CD8-positive, alpha-beta memory T cell (primary cell): Measurements from ENCODE around the gene CEACAM6. TPM values are rescaled to one million over a fixed set of nuclear protein-coding genes. Genes with fewer than 3 reads are reported as not detected.

Experiments
- CTCF ChIA-PET: fragments of 350-600 bp; sonication (Branson Sonifier 250); formaldehyde crosslinking; loops from one replicate; lab custom pipeline; 2021; ENCODE audit warnings: antibody characterized with exemption; lab: Charles Lee
- POLR2A ChIA-PET: fragments of 350-600 bp; sonication (Branson Sonifier 250); formaldehyde crosslinking; loops from one replicate; lab custom pipeline; 2021; ENCODE audit warnings: antibody characterized with exemption; lab: Charles Lee
- DNase-seq, 5 donors: peaks; one replicate each; pipeline versions ENCODE4 v3.0.0 to v3.0.0-alpha.2; 2020 to 2022; ENCODE audit warnings: mixed read lengths in 1 of 5
- H3K27ac ChIP-seq: one replicate; pipeline ENCODE4 v1.7.0; 2013; ENCODE audit warnings: low read depth, mild to moderate bottlenecking, low read length, moderate library complexity
- H3K27me3 ChIP-seq: 2 replicates; pipeline ENCODE4 v1.7.0; 2013; ENCODE audit warnings: low read length, mild to moderate bottlenecking; ENCODE audit not compliant: insufficient read depth, poor library complexity, severe bottlenecking
- H3K36me3 ChIP-seq: 2 replicates; pipeline ENCODE4 v1.7.0; 2013; ENCODE audit warnings: mild to moderate bottlenecking, low read length, moderate library complexity; ENCODE audit not compliant: insufficient read depth
- H3K4me1 ChIP-seq: 2 replicates; pipeline ENCODE4 v1.7.0; 2013; ENCODE audit warnings: mild to moderate bottlenecking, low read length, moderate library complexity; ENCODE audit not compliant: insufficient read depth
- H3K4me3 ChIP-seq: 2 replicates; pipeline ENCODE4 v1.7.0; 2013; ENCODE audit warnings: mild to moderate bottlenecking, low read length
- H3K9me3 ChIP-seq: 2 replicates; pipeline ENCODE4 v1.7.0; 2013; ENCODE audit warnings: mild to moderate bottlenecking, low read length
- H3K27ac Mint-ChIP-seq, 8 donors: one replicate each; pipeline ENCODE4 v1.8.0; 2020 to 2021; ENCODE audit warnings: mixed read lengths in 8 of 8, mild to moderate bottlenecking in 6 of 8, inconsistent platforms in 3 of 8, moderate library complexity in 3 of 8
- H3K27me3 Mint-ChIP-seq, 2 donors: one replicate each; pipeline ENCODE4 v1.8.0; 2020 to 2021; ENCODE audit warnings: mixed read lengths in 2 of 2, mild to moderate bottlenecking in 1 of 2, moderate library complexity in 1 of 2
- H3K36me3 Mint-ChIP-seq, 3 donors: one replicate each; pipeline ENCODE4 v1.8.0; 2020 to 2021; ENCODE audit warnings: mixed read lengths in 3 of 3, inconsistent platforms in 1 of 3, mild to moderate bottlenecking in 1 of 3
- H3K4me1 Mint-ChIP-seq, 3 donors: one replicate each; pipeline ENCODE4 v1.8.0; 2020 to 2021; ENCODE audit warnings: mixed read lengths in 3 of 3, inconsistent platforms in 1 of 3, mild to moderate bottlenecking in 1 of 3
- H3K4me3 Mint-ChIP-seq, 7 donors: one replicate each; pipeline ENCODE4 v1.8.0; 2020 to 2021; ENCODE audit warnings: mixed read lengths in 7 of 7, mild to moderate bottlenecking in 6 of 7, moderate library complexity in 4 of 7, inconsistent platforms in 2 of 7
- H3K9me3 Mint-ChIP-seq, 5 donors: one replicate each; pipeline ENCODE4 v1.8.0; 2020 to 2022; ENCODE audit warnings: mixed read lengths in 5 of 5, mild to moderate bottlenecking in 3 of 5, moderate library complexity in 2 of 5, inconsistent platforms in 1 of 5
- polyA plus RNA-seq: library from polyadenylated mRNA; unstranded; fragments of 300-500 nt; fragmentation: Illumina TruSeq; gene quantifications from one replicate; pipeline ENCODE4 v1.2.3, GENCODE V29; 2021
- total RNA-seq, 2 experiments: library from RNA; stranded (reverse); gene quantifications; one replicate each; pipeline ENCODE4 v1.2.3, GENCODE V29; 2021

Gene CEACAM6
- total and polyA plus RNA-seq, 3 experiments from 2014 or later = not detected

GRCh38 chr19:41711376-41712261, 43.7 kb upstream of the CEACAM6 start:
- H3K9me3 Mint-ChIP-seq = no peaks in the 10 kb centered on the region
- H3K36me3 ChIP-seq = no peaks in the 10 kb centered on the region
- peaks cover 3 to 6% (median 5%) of the 10 kb centered on the region in 3 donors for H3K4me1 Mint-ChIP-seq
- CTCF ChIA-PET = no interaction called here
- H3K27ac ChIP-seq = no peak overlapping the region
- no peak overlapping the region for H3K27ac Mint-ChIP-seq
- no peaks in the 10 kb centered on the region for H3K9me3 ChIP-seq
- no peaks in the 10 kb centered on the region for H3K27me3 ChIP-seq
- no peaks in the 10 kb centered on the region for H3K4me1 ChIP-seq
- DNase-seq = no peak
- no peak overlapping the region for H3K4me3 ChIP-seq
- POLR2A ChIA-PET = no interaction called here
- H3K4me3 Mint-ChIP-seq = no peak overlapping the region
- H3K36me3 Mint-ChIP-seq = no peaks in the 10 kb centered on the region
- peaks cover 40 to 61% of the 10 kb centered on the region in 2 donors for H3K27me3 Mint-ChIP-seq

DNA sequence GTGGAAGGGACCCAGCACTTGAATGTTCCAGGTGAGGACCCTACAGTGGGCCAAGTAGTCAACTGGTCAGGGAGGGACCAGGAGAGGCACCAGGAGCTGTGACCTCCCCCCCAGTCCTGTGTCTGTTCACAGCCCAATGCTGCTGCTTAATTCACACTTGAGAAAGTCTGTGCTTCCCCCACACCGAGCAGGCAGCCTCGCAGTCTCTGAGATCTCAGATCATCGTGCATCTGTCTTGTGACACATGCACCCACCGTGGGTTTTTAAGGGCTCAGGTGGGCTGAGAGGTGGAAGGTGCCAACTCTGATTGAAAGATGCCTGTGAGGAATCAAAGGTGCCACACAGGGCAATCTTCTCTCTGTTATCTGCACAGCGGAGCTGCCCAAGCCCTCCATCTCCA, 40.7 kb upstream of the CEACAM6 start:
- H3K27me3 ChIP-seq = peaks cover 5% of the 10 kb centered on the region
- CTCF ChIA-PET = no interaction called here

GRCh38 chr19:41718761-41719160, 36.6 kb upstream of the CEACAM6 start:
- no peak overlapping the region for H3K4me3 Mint-ChIP-seq
- no peaks in the 10 kb centered on the region for H3K36me3 Mint-ChIP-seq
- H3K27ac Mint-ChIP-seq = no peak overlapping the region
- no peaks in the 10 kb centered on the region for H3K36me3 ChIP-seq
- H3K27me3 Mint-ChIP-seq = peaks cover 23 to 56% of the 10 kb centered on the region in 2 donors
- no peak overlapping the region for H3K4me3 ChIP-seq
- H3K27ac ChIP-seq = no peak overlapping the region
- H3K4me1 ChIP-seq = no peaks in the 10 kb centered on the region
- DNase-seq = no peak
- ChIA-PET POLR2A (no interaction called here), CTCF (interaction anchor here (0.8 kb wide), 1 partner anchor 33 kb away, joined by 3 read pairs; no protein-coding TSS in a partner anchor)
- no peaks in the 10 kb centered on the region for H3K4me1 Mint-ChIP-seq
- no peaks in the 10 kb centered on the region for H3K9me3 Mint-ChIP-seq
- peaks cover 5% of the 10 kb centered on the region for H3K27me3 ChIP-seq
- H3K9me3 ChIP-seq = no peaks in the 10 kb centered on the region

More for the DNA sequence above, 40.7 kb upstream of the CEACAM6 start:
- Mint-ChIP-seq H3K27ac (no peak overlapping the region), H3K4me3 (no peak overlapping the region), H3K27me3 (peaks cover 26 to 66% of the 10 kb centered on the region in 2 donors), H3K9me3 (no peaks in the 10 kb centered on the region), H3K4me1 (no peaks in the 10 kb centered on the region), H3K36me3 (no peaks in the 10 kb centered on the region)
- POLR2A ChIA-PET = no interaction called here
- Histone ChIP-seq H3K4me3 (no peak overlapping the region), H3K4me1 (no peaks in the 10 kb centered on the region), H3K27ac (no peak overlapping the region), H3K36me3 (no peaks in the 10 kb centered on the region), H3K9me3 (no peaks in the 10 kb centered on the region)
- DNase-seq = no peak

GRCh38 chr19:41720103-41720502, 35.2 kb upstream of the CEACAM6 start:
- H3K4me1 ChIP-seq = no peaks in the 10 kb centered on the region
- H3K27me3 ChIP-seq = peaks cover 5% of the 10 kb centered on the region
- H3K27ac ChIP-seq = no peak overlapping the region
- H3K9me3 ChIP-seq = no peaks in the 10 kb centered on the region
- Mint-ChIP-seq H3K36me3 (no peaks in the 10 kb centered on the region), H3K4me3 (no peak overlapping the region), H3K9me3 (no peaks in the 10 kb centered on the region), H3K4me1 (no peaks in the 10 kb centered on the region), H3K27me3 (peaks cover 16 to 57% of the 10 kb centered on the region in 2 donors), H3K27ac (no peak overlapping the region)
- no peak for DNase-seq
- H3K4me3 ChIP-seq = no peak overlapping the region
- ChIA-PET POLR2A (no interaction called here), CTCF (no interaction called here)
- H3K36me3 ChIP-seq = no peaks in the 10 kb centered on the region

GRCh38 chr19:41726493-41726892, 28.8 kb upstream of the CEACAM6 start:
- peaks cover 14% of the 10 kb centered on the region for H3K27me3 ChIP-seq
- CTCF ChIA-PET = no interaction called here
- DNase-seq = no peak
- H3K4me1 ChIP-seq = no peaks in the 10 kb centered on the region
- Mint-ChIP-seq H3K4me1 (no peaks in the 10 kb centered on the region), H3K27me3 (peaks cover 10 to 52% of the 10 kb centered on the region in 2 donors), H3K27ac (no peak overlapping the region), H3K36me3 (no peaks in the 10 kb centered on the region), H3K9me3 (no peaks in the 10 kb centered on the region), H3K4me3 (no peak overlapping the region)
- no peak overlapping the region for H3K27ac ChIP-seq
- H3K9me3 ChIP-seq = no peaks in the 10 kb centered on the region
- POLR2A ChIA-PET = no interaction called here
- no peak overlapping the region for H3K4me3 ChIP-seq
- H3K36me3 ChIP-seq = no peaks in the 10 kb centered on the region

DNA sequence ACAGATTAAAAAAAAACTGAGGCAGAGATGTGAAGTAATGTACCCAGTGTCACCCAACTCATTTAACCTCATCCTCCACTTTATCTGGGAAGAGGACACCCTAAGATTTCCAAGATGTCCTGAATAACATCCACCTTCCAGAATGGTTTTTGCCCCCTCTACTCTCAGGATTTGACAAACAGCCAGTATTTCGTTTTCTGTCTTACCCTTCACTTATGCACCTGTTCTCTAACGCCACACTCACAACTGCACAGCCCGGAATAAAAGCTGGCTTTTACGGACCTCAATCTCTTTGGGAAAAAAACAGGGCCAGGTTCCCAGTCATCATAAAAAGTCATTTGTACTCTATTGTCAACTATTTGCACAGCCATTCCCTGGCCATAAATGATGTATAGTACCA, 21.2 kb upstream of the CEACAM6 start:
- no peak overlapping the region for H3K4me3 ChIP-seq
- no peaks in the 10 kb centered on the region for H3K4me1 Mint-ChIP-seq
- H3K9me3 ChIP-seq = no peaks in the 10 kb centered on the region
- POLR2A ChIA-PET = no interaction called here
- H3K9me3 Mint-ChIP-seq = no peaks in the 10 kb centered on the region
- H3K36me3 ChIP-seq = no peaks in the 10 kb centered on the region
- CTCF ChIA-PET = interaction anchor here (1.8 kb wide), 1 partner anchor 51 kb away, joined by 4 read pairs; no protein-coding TSS in a partner anchor
- H3K4me3 Mint-ChIP-seq = no peak overlapping the region
- DNase-seq = no peak
- H3K36me3 Mint-ChIP-seq = no peaks in the 10 kb centered on the region
- H3K27ac ChIP-seq = no peak overlapping the region
- H3K27me3 Mint-ChIP-seq = peaks cover 8 to 56% of the 10 kb centered on the region in 2 donors
- H3K27ac Mint-ChIP-seq = no peak overlapping the region
- peaks cover 7% of the 10 kb centered on the region for H3K27me3 ChIP-seq
- H3K4me1 ChIP-seq = no peaks in the 10 kb centered on the region

- POLR2A ChIA-PET = no interaction called here
These were observed 20.7 kb upstream of the CEACAM6 start for GRCh38 chr19:41734585-41734984.

GRCh38 chr19:41735071-41735600, 20.2 kb upstream of the CEACAM6 start:
- no peak overlapping the region for H3K4me3 Mint-ChIP-seq
- no peaks in the 10 kb centered on the region for H3K9me3 Mint-ChIP-seq
- no peaks in the 10 kb centered on the region for H3K36me3 Mint-ChIP-seq
- no peak for DNase-seq
- H3K4me1 ChIP-seq = no peaks in the 10 kb centered on the region
- H3K4me1 Mint-ChIP-seq = peaks cover 0 to 2% (median 0%) of the 10 kb centered on the region in 3 donors
- peaks cover 10% of the 10 kb centered on the region for H3K27me3 ChIP-seq
- ChIA-PET CTCF (interaction anchor here (1.8 kb wide), 1 partner anchor 50 kb away, joined by 4 read pairs; no protein-coding TSS in a partner anchor), POLR2A (no interaction called here)
- no peaks in the 10 kb centered on the region for H3K36me3 ChIP-seq
- no peak overlapping the region for H3K27ac Mint-ChIP-seq
- peaks cover 8 to 58% of the 10 kb centered on the region in 2 donors for H3K27me3 Mint-ChIP-seq
- no peak overlapping the region for H3K4me3 ChIP-seq
- H3K9me3 ChIP-seq = no peaks in the 10 kb centered on the region
- no peak overlapping the region for H3K27ac ChIP-seq

More at GRCh38 chr19:41734585-41734984, 20.7 kb upstream of the CEACAM6 start:
- H3K27ac Mint-ChIP-seq = no peak overlapping the region
- no peaks in the 10 kb centered on the region for H3K36me3 ChIP-seq
- H3K36me3 Mint-ChIP-seq = no peaks in the 10 kb centered on the region
- H3K4me3 Mint-ChIP-seq = no peak overlapping the region
- no peaks in the 10 kb centered on the region for H3K9me3 Mint-ChIP-seq
- CTCF ChIA-PET = interaction anchor here (1.8 kb wide), 1 partner anchor 51 kb away, joined by 4 read pairs; no protein-coding TSS in a partner anchor
- peaks cover 8 to 54% of the 10 kb centered on the region in 2 donors for H3K27me3 Mint-ChIP-seq
- H3K9me3 ChIP-seq = no peaks in the 10 kb centered on the region
- H3K27ac ChIP-seq = no peak overlapping the region
- H3K4me1 ChIP-seq = no peaks in the 10 kb centered on the region
- H3K4me3 ChIP-seq = no peak overlapping the region
- no peaks in the 10 kb centered on the region for H3K4me1 Mint-ChIP-seq
- DNase-seq = no peak
- peaks cover 7% of the 10 kb centered on the region for H3K27me3 ChIP-seq
